NCI-H345 (cell line): Measurements from ENCODE around the gene MAP2K2.
"Not testable (repeated sequence)": the region's sequence is repeated elsewhere in the genome, so short reads cannot be mapped to it uniquely, and the experiment has no call there.

ENCODE experiments used
- DNase-seq: peaks from one replicate; lab custom pipeline; 2025; lab: John Stamatoyannopoulos, UW

MAP2K2 gene

DNA sequence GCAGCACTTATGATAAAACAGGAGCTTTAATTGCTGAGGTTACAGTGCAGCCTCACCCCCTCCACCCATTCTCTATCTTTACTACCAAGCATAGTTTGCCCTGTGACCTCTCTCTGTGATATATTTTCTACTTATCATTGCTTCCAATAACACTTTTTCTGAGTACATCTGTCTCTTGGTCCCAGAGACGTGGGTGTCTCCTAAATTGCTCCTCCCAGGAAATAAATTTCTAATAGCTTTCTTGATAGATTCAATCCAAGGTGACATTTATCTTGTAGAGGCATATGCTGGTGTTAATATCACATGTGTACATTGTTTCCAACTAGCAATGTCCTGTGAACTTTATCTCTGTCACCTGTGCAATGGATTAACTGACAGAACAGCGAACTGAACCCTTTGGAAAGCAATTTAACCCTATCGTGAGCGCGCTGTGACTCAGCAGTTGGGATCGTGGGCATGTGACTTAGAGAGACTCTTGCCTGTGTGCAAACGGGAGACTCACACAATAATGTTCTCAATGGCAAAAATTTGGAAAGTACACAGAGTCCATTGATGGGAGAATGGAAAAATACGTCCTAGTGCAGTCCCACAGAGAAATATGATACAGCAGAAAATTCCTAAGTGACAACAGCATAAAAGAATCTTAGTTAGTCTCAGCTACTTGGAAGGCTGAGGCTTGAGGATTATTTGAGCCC, 7.0 kb upstream of the MAP2K2 start:
- DNase-seq: no peak

DNA sequence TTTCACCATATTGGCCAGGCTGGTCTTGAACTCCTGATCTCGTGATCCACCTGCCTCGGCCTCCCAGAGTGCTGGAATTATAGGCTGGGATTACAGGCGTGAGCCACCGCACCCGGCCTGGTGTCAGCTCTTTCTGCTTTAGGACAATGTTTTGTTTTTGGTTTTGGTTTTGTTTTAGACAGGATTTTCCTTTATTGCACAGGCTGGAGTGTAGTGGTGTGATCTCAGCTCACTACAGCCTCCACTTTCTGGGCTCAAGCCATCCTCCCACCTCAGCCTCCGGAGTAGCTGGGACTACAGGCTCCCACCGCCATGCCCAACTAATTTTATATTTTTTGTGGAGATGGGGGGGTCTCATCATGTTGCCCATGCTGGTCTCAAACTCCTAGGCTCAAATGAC, 5.1 kb upstream of the MAP2K2 start:
- not testable (repeated sequence) for DNase-seq

DNA sequence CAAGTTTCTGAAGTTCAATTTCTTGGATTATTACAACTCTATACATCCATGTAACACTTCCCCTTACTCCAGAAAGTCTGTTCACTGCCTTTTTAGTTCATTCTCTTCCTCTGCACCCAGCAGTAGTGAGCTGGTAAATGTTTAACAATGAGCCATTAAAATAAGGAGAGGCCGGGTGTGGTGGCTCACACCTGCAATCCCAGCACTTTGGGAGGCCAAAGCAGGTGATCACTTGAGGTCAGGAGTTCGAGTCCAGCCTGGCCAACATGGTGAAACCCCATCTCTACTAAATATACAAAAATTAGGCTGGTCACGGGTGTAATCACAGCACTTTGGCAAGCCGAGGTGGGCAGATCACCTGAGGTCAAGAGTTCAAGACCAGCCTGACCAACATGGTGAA, 3.4 kb upstream of the MAP2K2 start:
- not testable (repeated sequence) for DNase-seq

GRCh38 chr19:4124638-4125037, 716 bp upstream of the MAP2K2 start:
- DNase-seq: no peak

GRCh38 chr19:4122480-4122879, 1.4 kb downstream of the MAP2K2 start:
- no peak for DNase-seq

- no peak for DNase-seq
These were observed 2.1 kb downstream of the MAP2K2 start for GRCh38 chr19:4121815-4122214.

- no peak for DNase-seq
These were observed 2.7 kb downstream of the MAP2K2 start for GRCh38 chr19:4121273-4121612.

DNA sequence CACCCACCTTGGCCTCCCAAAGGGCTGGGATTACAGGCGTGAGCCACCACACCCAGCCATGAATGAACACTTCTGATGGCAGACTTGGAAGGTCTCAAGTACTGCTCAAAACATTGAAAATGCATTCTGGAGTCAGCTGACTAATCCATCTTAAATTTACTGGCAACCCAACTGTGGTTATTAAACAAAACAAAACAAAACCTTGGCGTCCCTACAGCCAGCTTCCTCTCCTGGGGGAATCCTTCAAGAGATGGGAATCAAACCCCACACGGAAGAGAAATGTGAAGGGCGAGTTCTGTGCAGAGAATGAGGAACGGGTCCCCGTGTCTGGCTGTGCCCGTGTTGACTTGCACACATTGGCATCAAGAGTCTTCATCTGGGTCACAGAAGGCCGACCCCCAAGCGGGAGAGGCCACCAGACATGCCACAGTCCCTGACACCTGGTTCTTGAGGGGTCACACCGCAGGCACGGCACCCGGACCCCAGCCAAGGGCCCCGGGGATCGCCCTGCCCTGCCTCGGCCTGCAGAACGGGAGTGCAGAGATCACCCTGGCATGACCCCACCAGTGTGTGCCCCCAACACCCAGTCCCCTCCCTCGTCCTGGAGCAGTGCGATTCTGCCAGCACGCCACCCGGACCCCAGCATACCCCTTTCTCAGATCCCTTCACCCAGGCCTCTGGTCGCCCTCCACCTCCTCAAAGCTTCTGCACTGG, 3.2 kb downstream of the MAP2K2 start:
- no peak for DNase-seq

- DNase-seq: no peak
These were observed 4.2 kb downstream of the MAP2K2 start for GRCh38 chr19:4119763-4120162.

DNA sequence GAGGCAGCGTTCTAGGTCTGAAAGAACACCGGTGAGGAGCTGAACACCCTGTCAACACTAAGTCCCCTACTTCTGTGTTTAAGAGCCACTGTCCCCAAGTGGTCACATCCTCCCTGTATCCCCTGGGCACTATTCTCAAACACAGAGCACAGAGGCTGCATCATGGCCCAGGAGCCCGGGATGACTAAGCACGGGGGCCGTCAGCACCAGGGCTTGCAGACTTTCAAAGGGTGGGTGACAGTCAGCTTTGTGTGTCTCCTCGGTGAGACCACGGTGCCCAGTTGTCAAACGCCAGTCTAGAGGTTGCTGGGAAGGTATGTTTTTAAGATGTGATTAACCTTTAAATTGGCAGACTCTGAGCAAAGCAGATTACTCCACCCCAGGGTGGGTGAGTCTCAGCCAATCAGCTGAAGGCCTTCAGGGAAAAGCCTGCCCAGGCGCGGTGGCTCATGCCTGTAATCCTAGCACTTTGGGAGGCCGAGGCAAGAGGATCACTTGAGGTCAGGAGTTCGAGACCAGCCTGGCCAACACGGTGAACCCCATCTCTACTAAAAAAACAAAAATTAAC, 8.0 kb downstream of the MAP2K2 start:
- DNase-seq: no peak

- DNase-seq: no peak
These were observed 8.7 kb downstream of the MAP2K2 start for GRCh38 chr19:4115050-4115817.

DNA sequence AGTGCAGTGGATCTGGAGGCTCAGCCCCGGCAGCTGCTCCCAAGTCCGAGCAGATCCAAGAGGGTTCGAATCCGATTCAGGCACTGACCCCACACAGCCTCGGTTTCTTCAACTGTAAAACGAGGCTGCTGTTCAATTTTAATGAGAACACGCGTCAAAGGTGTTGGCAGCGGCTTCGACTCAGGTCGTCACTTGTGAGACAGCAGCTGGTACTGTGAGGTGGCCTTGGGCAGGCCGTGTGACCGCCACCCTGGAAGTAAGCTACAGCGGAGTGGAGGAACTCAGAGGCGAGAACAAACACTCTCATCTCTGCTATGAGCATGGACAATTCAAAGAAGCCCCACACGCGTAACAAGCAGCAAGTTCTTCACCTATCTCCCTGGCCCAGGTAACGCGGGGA, 9.7 kb downstream of the MAP2K2 start:
- DNase-seq: no peak

DNA sequence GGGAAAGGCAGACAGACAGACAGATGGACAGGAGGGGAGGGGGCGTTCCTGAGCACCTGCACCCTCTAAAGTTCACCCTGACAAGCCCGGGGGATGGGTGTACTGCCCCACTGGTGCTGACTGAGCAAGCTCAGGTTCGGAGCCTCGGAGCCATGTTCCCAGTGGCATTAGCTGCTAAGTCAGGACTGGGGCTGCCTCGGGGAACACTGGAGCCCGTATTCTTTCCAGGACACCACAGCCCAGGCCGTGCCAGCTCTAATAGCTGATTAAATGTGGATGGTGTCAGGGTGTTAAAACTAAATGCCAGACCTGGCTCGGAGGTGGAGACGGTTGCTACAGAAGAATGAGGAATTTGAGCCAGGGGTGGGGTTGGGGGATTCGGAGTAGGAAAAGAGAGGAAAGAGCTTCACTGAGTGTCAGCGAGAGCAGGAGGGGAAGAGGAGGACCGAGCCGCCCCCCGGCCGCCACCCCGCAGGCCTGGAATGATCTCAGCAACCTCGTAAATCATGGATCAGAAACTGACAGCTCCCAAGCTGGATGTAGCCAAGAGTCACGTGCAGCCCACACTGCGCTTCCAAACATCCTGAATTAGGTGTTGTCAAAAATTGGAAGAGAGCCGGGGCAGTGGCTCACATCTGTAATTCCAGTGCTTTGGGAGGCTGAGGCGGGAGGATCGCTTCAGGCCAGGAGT, 10.4 kb downstream of the MAP2K2 start:
- DNase-seq: no peak

GRCh38 chr19:4112367-4112766, 11.6 kb downstream of the MAP2K2 start:
- no peak for DNase-seq

GRCh38 chr19:4109626-4109945, 14.3 kb downstream of the MAP2K2 start:
- no peak for DNase-seq

- no peak for DNase-seq
These were observed 14.9 kb downstream of the MAP2K2 start for GRCh38 chr19:4108767-4109625.

DNA sequence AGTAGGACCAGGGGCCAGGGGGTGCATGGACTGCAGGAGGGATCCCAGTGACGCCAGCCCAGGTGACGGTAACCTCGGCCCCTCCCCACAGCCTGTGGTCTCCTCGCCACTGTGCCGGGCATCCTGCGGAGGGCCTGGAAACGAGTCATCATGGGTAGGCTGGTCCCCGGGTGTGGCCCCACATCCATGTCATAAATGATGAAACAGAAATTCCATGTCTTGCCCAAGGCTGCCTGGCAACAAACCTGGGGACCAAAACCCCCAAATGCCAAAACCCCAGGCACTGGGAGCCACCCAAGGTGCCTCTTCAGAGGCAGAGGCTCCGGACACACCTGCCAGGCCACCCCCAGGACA, 20.9 kb downstream of the MAP2K2 start:
- no peak for DNase-seq

- DNase-seq: no peak
These were observed 21.4 kb downstream of the MAP2K2 start for GRCh38 chr19:4102339-4103079.

- DNase-seq: no peak
These were observed 22.5 kb downstream of the MAP2K2 start for GRCh38 chr19:4101496-4101770.

DNA sequence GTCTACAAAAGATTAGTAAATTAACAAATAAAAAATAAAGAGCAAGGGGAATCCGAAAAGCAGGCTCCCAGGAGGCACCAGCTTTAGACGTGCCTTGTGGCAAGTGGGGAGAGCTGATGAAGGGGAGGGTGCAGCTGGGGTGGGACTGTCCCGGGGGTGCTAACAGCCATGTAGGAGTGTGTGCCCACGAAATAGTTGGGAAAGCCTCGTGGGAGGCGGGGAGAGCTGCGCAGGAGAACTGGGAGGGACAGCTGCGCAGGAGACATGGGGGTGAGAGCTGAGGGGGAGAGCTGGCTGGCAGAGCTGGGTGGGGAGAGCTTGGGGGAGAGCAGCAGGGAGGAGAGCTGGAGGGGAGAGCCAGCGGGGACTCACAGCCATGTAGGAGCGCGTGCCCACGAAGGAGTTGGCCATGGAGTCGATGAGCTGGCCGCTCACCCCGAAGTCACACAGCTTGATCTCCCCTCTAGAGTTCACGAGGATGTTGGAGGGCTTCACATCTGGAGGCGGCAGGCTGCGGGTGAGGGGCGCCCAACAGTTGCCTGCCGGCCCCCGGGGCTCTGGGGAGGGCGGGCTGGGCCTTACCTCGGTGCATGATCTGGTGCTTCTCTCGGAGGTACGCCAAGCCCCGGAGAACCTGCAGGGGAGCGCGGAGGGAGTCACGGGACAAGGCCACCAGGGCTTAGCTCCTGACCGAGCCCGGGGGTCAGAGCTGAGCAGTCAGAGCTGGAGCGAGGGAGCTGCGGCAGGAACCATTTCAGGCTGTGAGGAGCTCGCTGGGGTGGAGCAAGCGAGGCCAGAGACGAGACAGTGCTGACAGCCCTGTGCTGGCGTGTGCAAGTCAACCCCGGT, 23.1 kb downstream of the MAP2K2 start:
- DNase-seq: no peak
